Activated CD4-positive, alpha-beta T cell treated with anti-CD3 and anti-CD28 coated beads for 24 hours (primary cell): ENCODE data around the gene SPACA5B.
A peak's percentile ranks its signal among the peaks of the same experiment; 100 is the strongest.
"Not testable (repeated sequence)": the region's sequence is repeated elsewhere in the genome, so short reads cannot be mapped to it uniquely, and the experiment has no call there.

Experiments used
- DNase-seq, 2 donors: peaks; one replicate each; pipeline ENCODE4 v3.0.0-alpha.2; 2020; ENCODE audit warnings: low read depth in 2 of 2

SPACA5B gene

DNA sequence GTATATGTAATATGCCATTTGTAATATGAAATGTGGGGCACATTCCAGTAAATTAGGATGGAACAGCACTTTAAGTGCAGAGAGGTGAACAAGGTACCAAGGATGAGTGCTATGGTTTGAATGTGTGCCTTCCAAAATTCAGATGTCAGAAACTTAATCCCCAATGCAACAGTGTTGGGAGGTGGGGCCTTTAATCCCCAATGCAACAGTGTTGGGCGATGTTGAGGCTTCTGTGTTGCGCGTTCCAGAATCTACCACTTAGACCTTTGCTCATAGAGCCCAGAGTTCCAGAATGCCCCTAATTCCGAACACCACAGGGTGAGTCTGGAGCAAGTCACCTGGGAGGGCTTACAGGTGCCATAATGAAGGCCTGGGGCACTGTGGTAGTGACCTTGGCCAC lies at the start of gene SPACA5B:
Gene SPACA5B, plus strand, starts transcription at position 301 of the 400 bp plus-strand sequence. Its CDS starts 62 bp downstream, at position 363.
- DNase-seq, result not testable (repeated sequence)

GRCh38 chrX:48083212-48083611 lies 47.2 kb upstream of the SPACA5B start:
- peak; percentile 5 to 26 for DNase-seq

GRCh38 chrX:48083706-48084105 lies 46.7 kb upstream of the SPACA5B start:
- no peak for DNase-seq

GRCh38 chrX:48086082-48086481 lies 44.3 kb upstream of the SPACA5B start:
- no peak for DNase-seq

DNA sequence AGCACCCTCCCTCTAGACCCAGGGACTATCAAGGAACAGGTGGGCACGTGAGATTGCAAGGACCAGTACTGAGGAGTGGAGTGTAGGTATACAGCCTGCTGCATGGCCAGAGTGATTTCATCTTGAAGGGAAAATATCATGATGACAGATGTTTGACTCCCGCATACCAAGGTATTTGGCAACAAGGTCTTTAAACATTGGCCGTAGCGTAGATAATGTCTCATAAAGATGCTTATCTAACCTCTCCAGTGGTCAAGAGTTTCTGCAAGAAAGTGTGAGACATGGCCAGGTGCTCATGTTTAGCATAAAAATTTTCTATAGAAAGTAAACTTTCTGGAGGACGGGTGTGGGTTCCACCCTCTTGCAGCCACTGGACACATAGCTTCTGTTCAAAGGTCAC lies 40.3 kb upstream of the SPACA5B start:
- no peak for DNase-seq

GRCh38 chrX:48092558-48092957 lies 37.9 kb upstream of the SPACA5B start:
- DNase-seq, result not testable (repeated sequence)

- DNase-seq, result no peak
These were observed 29.0 kb upstream of the SPACA5B start for GRCh38 chrX:48101443-48101842.

DNA sequence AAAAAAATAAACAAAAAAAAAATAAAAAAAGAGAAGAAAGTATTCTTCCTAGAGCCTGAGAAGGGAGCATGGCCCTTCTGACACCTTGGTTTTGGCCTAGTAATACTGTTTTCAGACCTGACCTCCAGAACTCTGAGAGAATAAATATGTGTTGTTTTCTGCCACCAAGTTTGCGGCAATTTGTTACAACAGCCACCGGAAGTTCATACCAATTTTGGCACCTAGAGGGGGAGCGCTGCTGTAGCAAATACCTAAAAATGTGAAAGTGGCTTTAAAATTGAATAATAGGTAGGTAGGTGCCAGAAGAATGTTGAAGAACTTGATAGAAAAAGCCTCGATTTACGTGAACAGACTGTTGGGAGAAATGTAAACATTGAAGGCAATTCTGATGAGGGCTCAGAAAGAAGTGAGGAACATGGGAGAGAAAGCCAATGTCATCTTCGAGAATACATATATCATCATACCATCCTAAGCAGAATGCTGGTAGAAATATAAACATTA lies 27.5 kb upstream of the SPACA5B start:
- no peak for DNase-seq

DNA sequence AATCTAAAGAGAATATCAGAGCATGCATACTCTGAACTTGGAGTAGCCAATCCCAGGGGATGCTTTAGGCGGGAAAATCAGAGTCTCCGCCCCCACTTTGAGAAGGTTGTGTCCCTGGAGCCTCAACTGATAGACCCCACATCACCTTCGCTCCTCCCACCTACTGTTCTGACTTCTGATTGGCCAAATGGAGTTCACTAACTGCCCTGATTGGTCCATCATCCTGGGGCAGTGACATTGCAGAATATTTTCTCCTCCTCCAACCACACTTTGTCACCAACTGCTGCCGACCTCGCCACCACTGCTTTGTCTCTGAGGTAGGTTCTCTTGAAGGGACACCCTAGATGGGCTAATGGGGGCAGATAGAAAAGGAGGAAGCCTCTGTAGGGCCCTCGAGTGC lies 22.7 kb upstream of the SPACA5B start:
- DNase-seq, result no peak

DNA sequence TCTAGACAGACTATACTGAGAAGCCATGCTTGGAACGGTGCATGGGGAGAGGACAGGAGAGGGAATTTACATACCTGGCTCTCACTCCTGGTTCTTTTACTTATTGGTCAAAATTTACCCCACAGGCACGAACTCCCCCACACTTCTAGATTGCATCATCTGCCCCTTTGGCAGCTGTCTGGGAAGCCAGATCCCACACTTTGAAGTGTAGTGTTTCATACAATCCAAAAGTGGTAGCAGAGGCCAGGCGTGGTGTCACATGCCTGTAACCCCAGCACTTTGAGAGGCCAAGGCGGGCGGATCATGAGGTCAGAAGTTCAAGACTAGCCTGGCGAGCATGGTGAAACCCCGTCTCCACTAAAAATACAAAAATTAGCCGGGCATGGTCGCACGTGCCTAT lies 5.1 kb upstream of the SPACA5B start:
- DNase-seq, result not testable (repeated sequence)

DNA sequence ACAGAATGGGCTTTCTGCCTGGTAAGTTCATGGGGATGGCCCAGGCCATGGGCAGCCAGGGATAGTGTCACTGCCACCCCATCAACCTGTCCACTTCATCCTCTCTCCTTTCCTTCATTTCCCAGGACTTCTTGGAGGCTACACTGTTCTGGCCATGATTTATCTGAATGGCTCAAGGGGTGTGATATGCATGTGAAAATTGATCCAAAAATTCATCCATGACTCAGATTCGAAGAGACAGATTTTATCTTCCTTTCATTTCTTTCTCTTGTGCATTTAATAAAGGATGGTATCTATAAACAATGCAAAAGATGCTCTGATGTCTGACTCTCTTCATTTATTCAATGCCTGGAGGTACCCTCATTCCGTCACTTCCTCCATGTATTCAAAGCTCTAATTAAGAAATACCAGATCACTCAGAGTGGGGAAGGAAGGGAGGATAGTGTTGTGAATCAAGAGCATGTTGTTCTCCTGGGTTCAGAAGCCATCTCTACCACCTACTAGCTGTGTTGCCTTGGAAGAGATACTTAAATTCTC lies 1.9 kb downstream of the SPACA5B start:
- DNase-seq, result not testable (repeated sequence)

DNA sequence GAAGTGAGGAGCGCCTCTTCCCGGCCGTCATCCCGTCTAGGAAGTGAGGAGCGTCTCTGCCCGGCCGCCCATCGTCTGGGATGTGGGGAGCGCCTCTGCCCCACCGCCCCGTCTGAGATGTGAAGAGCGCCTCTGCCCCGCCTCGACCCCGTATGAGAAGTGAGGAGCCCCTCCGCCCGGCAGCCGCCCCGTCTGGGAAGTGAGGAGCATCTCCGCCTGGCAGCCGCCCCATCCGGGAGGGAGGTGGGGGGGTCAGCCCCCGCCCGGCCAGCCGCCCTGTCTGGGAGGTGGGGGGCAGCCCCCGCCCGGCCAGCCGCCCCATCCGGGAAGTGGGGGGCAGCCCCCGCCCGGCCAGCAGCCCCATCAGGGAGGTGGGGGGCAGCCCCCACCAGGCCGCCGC lies 8.7 kb downstream of the SPACA5B start:
- not testable (repeated sequence) for DNase-seq

DNA sequence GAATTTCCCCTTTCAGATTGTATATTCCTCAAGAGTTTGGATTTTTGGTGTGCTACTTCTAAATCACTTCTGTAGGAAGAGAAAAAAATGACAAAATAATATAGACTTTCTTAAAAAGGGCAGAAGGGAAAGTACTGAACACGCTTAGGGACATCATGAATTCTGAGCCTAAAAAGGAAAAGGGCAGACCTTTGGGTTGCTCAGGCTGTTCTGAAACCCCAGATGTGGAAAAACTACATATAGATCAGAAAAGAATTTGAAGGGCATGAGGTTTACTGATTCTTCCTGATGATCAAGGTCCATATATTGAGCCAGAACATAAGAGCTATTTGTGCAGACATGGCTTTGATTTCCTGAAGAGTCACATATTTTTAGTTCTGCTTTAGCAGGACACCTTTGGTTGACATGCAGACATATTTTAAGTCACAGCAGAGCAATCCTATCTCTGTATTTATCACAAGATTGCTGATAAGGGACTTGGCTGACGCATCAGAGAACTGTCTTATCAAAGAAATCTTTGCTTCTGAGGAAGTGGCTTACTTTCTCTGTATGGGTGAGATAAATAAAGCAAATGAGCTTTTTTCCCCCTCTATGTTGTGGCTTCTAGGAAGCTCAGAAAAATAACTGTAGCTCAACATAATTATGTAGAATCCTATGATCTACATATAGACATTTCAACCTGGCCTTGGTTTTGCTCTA lies 11.5 kb downstream of the SPACA5B start:
- not testable (repeated sequence) for DNase-seq

DNA sequence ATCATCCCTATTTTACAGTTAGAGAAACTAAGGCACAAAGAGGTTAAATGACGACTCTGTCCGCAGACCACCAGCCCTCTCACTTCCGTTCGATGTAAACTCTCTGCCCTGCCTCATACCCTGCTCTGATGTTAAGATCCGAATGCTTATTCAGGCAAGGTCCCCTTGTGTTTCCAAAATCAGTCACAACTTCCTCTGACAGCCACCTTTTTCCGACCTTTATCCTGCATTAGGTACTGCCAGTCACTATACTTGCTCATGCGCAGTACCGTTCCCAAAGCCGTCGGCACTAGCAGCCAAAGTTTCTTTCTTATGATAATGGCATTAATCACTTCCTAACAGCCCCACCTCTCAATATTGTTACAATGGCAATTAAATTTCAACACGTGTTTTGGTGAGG lies 12.3 kb downstream of the SPACA5B start:
- peak; percentile 5 to 8 for DNase-seq

DNA sequence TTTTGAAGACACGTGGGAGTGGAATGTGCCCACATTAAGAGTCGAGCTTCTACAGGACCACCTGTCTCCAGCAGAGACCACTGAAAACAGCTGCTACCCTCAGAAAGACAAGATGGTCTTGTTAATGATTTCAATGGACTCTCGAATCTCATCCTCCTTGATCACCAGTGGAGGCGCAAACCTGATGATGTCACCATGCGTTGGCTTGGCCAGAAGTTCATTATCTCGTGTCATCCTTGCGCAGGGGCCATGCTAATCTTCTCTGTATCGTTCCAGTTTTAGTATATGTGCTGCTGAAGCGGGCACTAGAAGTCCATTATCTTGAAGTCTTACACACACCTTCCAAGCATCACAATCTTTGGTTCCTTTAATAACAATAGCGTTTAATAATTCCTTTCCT lies 23.3 kb downstream of the SPACA5B start:
- DNase-seq, result no peak

DNA sequence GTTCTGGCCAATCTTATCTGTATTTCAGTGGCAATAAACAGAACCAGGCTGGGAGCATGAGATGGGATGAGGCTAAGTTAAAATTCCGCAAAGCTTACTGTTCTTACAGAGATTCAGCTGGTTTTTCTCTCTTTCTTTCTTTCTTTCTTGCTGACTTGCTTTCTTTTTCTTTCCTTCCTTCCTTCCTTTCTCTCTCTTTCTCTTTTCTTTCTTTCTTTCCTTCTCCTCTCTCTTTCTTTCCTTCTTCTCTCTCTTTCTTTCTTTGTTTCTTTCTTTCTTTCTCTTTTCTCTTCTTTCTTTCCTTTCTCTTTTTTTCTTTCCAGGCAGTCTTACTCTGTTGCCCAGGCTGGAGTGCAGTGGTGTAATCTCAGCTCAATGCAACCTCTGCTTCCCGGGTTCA lies 24.4 kb downstream of the SPACA5B start:
- no peak for DNase-seq

DNA sequence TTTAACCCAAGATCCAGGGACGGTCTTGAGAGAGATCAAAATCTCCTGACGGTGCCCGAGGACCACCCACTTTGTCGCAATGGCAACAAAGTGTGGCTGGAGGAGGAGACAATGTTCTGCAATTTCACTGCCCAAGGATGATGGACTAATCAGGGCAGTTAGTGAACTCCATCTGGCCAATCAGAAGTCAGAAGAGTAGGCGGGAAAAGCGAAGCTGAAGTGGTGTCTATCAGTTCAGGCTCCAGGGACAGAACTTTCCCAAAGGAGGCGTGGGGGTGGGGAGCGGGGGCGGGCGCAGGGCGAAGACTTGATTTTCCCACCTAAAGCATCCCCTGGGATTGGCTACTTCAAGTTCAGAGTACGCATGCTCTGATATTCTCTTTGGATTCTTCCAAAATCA lies 25.6 kb downstream of the SPACA5B start:
- no peak for DNase-seq

DNA sequence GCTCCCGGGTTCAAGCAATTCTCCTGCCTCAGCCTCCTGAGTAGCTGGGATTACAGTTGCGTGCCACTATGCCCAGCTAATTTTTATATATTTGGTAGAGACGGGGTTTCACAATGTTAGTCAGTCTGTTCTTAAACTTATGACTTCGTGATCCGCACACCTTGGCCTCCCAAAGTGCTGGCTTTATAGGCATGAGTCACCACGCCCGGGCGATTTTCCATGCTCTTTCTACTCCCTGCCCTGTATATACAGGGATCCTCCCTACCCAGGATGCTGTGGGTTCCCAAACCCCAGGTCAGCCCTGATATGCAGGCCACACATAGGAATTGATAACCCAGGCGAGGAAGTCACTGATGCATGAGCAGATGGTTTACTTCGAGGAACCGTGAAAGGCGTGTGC lies 34.8 kb downstream of the SPACA5B start:
- no peak for DNase-seq

DNA sequence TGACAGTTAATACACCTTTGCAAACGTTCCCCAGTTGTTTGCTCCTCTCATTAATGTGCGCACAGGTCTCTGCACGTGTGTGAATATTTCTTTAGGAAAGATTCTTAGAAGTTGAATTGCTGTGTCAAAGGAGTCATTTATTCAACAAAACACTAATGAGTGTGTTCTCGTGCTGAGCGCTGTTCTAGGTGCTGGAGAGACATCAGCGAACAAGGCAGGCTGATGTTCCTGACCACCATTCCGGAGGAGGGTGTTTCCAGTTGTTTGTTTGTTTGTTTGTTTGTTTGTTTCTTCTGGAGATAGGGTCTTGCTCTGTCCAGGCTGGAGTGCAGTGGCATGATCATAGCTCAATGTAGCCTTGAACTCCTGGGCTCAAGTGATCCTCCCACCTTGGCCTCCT lies 35.9 kb downstream of the SPACA5B start:
- not testable (repeated sequence) for DNase-seq

- DNase-seq, result no peak
These were observed 49.3 kb downstream of the SPACA5B start for GRCh38 chrX:48179691-48180090.

DNA sequence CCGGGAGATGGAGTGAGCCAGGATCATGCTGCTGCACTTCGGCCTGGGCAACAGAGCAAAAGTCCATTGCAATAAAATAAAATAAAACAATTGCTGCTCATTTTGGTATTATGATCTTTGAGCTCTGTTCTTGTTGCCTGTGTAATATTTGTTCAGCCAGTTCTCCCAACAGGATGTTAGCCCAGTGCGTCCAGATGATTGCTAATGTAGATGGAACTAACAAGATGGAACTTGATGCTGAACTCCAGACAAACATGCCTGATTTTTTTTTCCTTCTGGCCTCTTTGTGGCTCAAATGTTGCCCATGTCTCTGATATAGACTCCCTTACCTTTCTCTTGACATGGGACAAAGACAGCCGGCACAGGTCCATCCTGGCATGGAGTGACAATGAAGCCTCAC lies 50.4 kb downstream of the SPACA5B start:
- no peak for DNase-seq

DNA sequence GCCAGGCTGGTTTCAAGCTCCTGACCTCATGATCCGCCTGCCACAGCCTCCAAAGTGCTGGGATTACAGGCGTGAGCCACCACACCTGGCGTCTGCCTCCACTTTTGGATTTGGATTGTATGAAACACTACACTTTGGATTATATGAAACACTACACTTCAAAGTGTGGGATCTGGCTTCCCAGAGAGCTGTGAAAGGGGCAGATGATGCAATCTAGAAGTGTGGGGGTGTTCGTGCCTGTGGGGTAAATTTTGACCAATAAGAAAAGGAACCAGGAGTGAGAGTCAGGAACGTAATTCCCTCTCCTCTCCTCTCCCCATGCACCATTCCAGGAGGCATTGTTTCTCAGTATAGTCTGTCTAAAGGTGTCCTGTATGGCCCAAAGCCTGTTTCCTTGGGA lies 51.5 kb downstream of the SPACA5B start:
- not testable (repeated sequence) for DNase-seq
